Measurements from ENCODE around the gene CYB5R3.

DNA sequence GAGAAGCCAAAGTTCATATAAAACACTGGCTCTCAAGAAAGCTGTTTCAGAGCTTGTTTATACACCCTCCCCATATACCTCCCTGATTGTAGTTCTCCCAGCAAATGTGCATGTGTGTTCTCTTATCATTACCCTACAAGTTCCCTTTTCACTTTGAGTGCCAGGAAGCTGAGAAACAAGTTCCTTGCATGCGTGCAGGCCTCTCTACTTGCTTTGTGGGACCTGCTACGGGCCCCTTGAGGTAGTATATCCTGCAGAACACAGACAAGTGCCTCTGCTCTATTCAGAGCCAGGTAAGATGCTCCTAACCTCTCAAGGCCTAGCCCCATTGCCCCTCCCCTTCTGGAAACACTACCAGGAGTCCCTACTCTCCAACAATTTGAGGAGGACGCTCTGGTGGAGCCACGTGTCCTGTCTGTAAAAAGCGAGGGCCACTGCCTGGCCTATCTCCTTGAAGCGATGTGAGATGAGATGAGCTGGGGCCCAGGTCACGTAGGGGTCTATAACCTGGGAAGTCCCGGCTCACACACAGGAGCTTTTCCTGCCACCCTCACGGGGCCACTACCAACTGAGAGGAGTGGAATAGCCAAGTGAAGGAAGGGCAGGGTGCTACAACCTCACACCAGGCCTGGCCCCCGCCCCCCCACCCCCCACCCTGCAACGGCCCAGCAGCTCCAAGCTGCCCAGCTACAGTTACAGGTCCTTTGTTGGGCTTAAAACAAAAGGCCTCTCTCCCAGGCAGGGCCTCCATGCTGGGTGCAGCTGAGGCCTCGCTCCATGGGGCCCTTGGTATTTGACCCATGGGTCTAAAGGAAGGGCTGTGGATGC is 6.2 kb downstream of the CYB5R3 start:
- TF ChIP-seq POLR2A (IDR thresholded peaks at IDR 0.05), result no peak
- TF ChIP-seq, protein P1, sequence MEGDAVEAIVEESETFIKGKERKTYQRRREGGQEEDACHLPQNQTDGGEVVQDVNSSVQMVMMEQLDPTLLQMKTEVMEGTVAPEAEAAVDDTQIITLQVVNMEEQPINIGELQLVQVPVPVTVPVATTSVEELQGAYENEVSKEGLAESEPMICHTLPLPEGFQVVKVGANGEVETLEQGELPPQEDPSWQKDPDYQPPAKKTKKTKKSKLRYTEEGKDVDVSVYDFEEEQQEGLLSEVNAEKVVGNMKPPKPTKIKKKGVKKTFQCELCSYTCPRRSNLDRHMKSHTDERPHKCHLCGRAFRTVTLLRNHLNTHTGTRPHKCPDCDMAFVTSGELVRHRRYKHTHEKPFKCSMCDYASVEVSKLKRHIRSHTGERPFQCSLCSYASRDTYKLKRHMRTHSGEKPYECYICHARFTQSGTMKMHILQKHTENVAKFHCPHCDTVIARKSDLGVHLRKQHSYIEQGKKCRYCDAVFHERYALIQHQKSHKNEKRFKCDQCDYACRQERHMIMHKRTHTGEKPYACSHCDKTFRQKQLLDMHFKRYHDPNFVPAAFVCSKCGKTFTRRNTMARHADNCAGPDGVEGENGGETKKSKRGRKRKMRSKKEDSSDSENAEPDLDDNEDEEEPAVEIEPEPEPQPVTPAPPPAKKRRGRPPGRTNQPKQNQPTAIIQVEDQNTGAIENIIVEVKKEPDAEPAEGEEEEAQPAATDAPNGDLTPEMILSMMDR (IDR thresholded peaks at IDR 0.05), result no peak
